Osteoblast (primary cell): Measurements from ENCODE around the gene OR10H2. TPM values are rescaled to one million over a fixed set of nuclear protein-coding genes. Genes with fewer than 3 reads are reported as not detected.

Experiments
- DNase-seq: peaks from one replicate; pipeline ENCODE4 v3.0.0; 2011; ENCODE audit warnings: low spot score, mixed read lengths; ENCODE audit not compliant: insufficient read length; ENCODE audit errors: missing footprints
- H2AFZ ChIP-seq: 2 replicates; pipeline ENCODE4 v1.6.0; 2011; ENCODE audit warnings: mild to moderate bottlenecking, low read length
- H3K27ac ChIP-seq: 2 replicates; pipeline ENCODE4 v1.5.1; 2011; ENCODE audit warnings: mild to moderate bottlenecking, low read depth, low read length, moderate library complexity
- H3K27me3 ChIP-seq: 2 replicates; pipeline ENCODE4 v1.6.0; 2012; ENCODE audit warnings: mild to moderate bottlenecking, control low read depth, inconsistent platforms, low read length, moderate library complexity; ENCODE audit not compliant: insufficient read depth
- H3K36me3 ChIP-seq: 2 replicates; pipeline ENCODE4 v1.5.1; 2011; ENCODE audit warnings: mild to moderate bottlenecking, low read length, control low read depth, moderate library complexity; ENCODE audit not compliant: insufficient read depth
- H3K4me1 ChIP-seq: 2 replicates; pipeline ENCODE4 v1.5.1; 2011; ENCODE audit warnings: mild to moderate bottlenecking, low read length, control low read depth, moderate library complexity; ENCODE audit not compliant: insufficient read depth
- H3K4me2 ChIP-seq: 2 replicates; pipeline ENCODE4 v1.6.0; 2011; ENCODE audit warnings: mild to moderate bottlenecking, low read length; ENCODE audit not compliant: insufficient read depth
- H3K4me3 ChIP-seq: fragments of 200-600 bp; sonication (generic); 3 replicates; pipeline ENCODE4 v1.5.1; 2012; ENCODE audit warnings: mild to moderate bottlenecking, low read length, inconsistent platforms; ENCODE audit not compliant: insufficient read depth
- H3K79me2 ChIP-seq: 2 replicates; pipeline ENCODE4 v1.6.0; 2012; ENCODE audit warnings: mild to moderate bottlenecking, low read length, control low read depth, inconsistent platforms; ENCODE audit not compliant: insufficient read depth
- H3K9me3 ChIP-seq: 2 replicates; pipeline ENCODE4 v1.5.1; 2011; ENCODE audit warnings: low read depth, low read length, control low read depth
- H4K20me1 ChIP-seq: 2 replicates; pipeline ENCODE4 v1.6.0; 2012; ENCODE audit warnings: mild to moderate bottlenecking, low read length, control low read depth; ENCODE audit not compliant: insufficient read depth
- CTCF ChIP-seq: IDR thresholded peaks from 2 replicates; pipeline ENCODE4 v1.5.1; 2011; ENCODE audit warnings: mild to moderate bottlenecking, low read depth, low read length, moderate library complexity; ENCODE audit errors: extremely low read depth
- total RNA-seq: library from RNA; depleted of rRNA; stranded (reverse); fragments of >200 nt; gene quantifications from 2 replicates; pipeline ENCODE4 v1.2.3, GENCODE V29; 2012

The OR10H2 gene
- total RNA-seq, 1 donor: not detected

- Histone ChIP-seq H3K27me3 (no peaks in the 10 kb centered on the region), H3K4me1 (no peaks in the 10 kb centered on the region), H3K79me2 (no peaks in the 10 kb centered on the region), H4K20me1 (no peaks in the 10 kb centered on the region), H3K4me3 (no peak overlapping the region), H3K9me3 (no peaks in the 10 kb centered on the region), H3K4me2 (no peak overlapping the region), H3K36me3 (no peaks in the 10 kb centered on the region), H3K27ac (no peak overlapping the region), H2AFZ (no peak overlapping the region)
- TF ChIP-seq CTCF: no peak
- no peak for DNase-seq
Observed at GRCh38 chr19:15683411-15683810, 44.4 kb upstream of the OR10H2 start.

- no peak for TF ChIP-seq CTCF
- H3K4me1 ChIP-seq: no peaks in the 10 kb centered on the region
Observed at GRCh38 chr19:15684828-15685227, 43.0 kb upstream of the OR10H2 start.

GRCh38 chr19:15696654-15697194, 31.1 kb upstream of the OR10H2 start:
- H4K20me1 ChIP-seq: no peaks in the 10 kb centered on the region
- no peaks in the 10 kb centered on the region for H3K27me3 ChIP-seq
- H3K27ac ChIP-seq: no peak overlapping the region
- H2AFZ ChIP-seq: no peak overlapping the region
- no peak for DNase-seq
- no peaks in the 10 kb centered on the region for H3K79me2 ChIP-seq
- no peaks in the 10 kb centered on the region for H3K36me3 ChIP-seq
- H3K9me3 ChIP-seq: no peaks in the 10 kb centered on the region
- no peak for TF ChIP-seq CTCF
- H3K4me1 ChIP-seq: no peaks in the 10 kb centered on the region
- no peak overlapping the region for H3K4me3 ChIP-seq
- H3K4me2 ChIP-seq: no peak overlapping the region

More at GRCh38 chr19:15684828-15685227, 43.0 kb upstream of the OR10H2 start:
- no peak for DNase-seq
- H3K27ac ChIP-seq: no peak overlapping the region
- H2AFZ ChIP-seq: no peak overlapping the region
- H3K36me3 ChIP-seq: no peaks in the 10 kb centered on the region
- no peaks in the 10 kb centered on the region for H3K27me3 ChIP-seq
- no peak overlapping the region for H3K4me3 ChIP-seq
- H4K20me1 ChIP-seq: no peaks in the 10 kb centered on the region
- H3K9me3 ChIP-seq: no peaks in the 10 kb centered on the region
- H3K79me2 ChIP-seq: no peaks in the 10 kb centered on the region
- H3K4me2 ChIP-seq: no peak overlapping the region

GRCh38 chr19:15701757-15702533, 25.9 kb upstream of the OR10H2 start:
- no peak overlapping the region for H3K4me3 ChIP-seq
- no peak overlapping the region for H3K27ac ChIP-seq
- no peaks in the 10 kb centered on the region for H4K20me1 ChIP-seq
- TF ChIP-seq CTCF: no peak
- no peaks in the 10 kb centered on the region for H3K4me1 ChIP-seq
- H3K27me3 ChIP-seq: no peaks in the 10 kb centered on the region
- H3K79me2 ChIP-seq: no peaks in the 10 kb centered on the region
- H3K4me2 ChIP-seq: no peak overlapping the region
- H2AFZ ChIP-seq: no peak overlapping the region
- no peaks in the 10 kb centered on the region for H3K9me3 ChIP-seq
- DNase-seq: peak; percentile 38
- no peaks in the 10 kb centered on the region for H3K36me3 ChIP-seq
